HG02938 (cell line): ENCODE measurements around the gene LAMA2.
"Not testable (repeated sequence)": the region's sequence is repeated elsewhere in the genome, so short reads cannot be mapped to it uniquely, and the experiment has no call there.

Experiments used
- ATAC-seq: cut with Tn5 transposase; IDR thresholded peaks from one replicate; pipeline ENCODE4 v1.9.1; 2021; ENCODE audit warnings: mild to moderate bottlenecking, moderate library complexity; ENCODE audit not compliant: unreplicated experiment

The LAMA2 gene

GRCh38 chr6:129115471-129115870 is 232.5 kb downstream of the LAMA2 start:
- ATAC-seq = no peak

GRCh38 chr6:129117355-129117754 is 234.4 kb downstream of the LAMA2 start:
- ATAC-seq = no peak

GRCh38 chr6:129120856-129121638 is 238.1 kb downstream of the LAMA2 start:
- no peak for ATAC-seq

GRCh38 chr6:129124347-129124746 is 241.4 kb downstream of the LAMA2 start:
- ATAC-seq = no peak

GRCh38 chr6:129130106-129130505 is 247.2 kb downstream of the LAMA2 start:
- ATAC-seq = no peak

- ATAC-seq = no peak
These were observed 248.2 kb downstream of the LAMA2 start for GRCh38 chr6:129130959-129131681.

GRCh38 chr6:129133770-129134192 is 250.8 kb downstream of the LAMA2 start:
- ATAC-seq = no peak

- ATAC-seq = no peak
These were observed 251.6 kb downstream of the LAMA2 start for GRCh38 chr6:129134535-129134934.

GRCh38 chr6:129135451-129135850 is 252.5 kb downstream of the LAMA2 start:
- ATAC-seq = no peak

GRCh38 chr6:129136751-129137150 is 253.8 kb downstream of the LAMA2 start:
- ATAC-seq = no peak

GRCh38 chr6:129138739-129139405 is 255.9 kb downstream of the LAMA2 start:
- no peak for ATAC-seq

- ATAC-seq = no peak
These were observed 257.6 kb downstream of the LAMA2 start for GRCh38 chr6:129140526-129140925.

GRCh38 chr6:129141499-129141898 is 258.6 kb downstream of the LAMA2 start:
- no peak for ATAC-seq

- no peak for ATAC-seq
These were observed 264.0 kb downstream of the LAMA2 start for GRCh38 chr6:129146902-129147301.

- no peak for ATAC-seq
These were observed 267.6 kb downstream of the LAMA2 start for GRCh38 chr6:129150507-129150906.

- no peak for ATAC-seq
These were observed 270.3 kb downstream of the LAMA2 start for GRCh38 chr6:129153257-129153656.

- ATAC-seq = not testable (repeated sequence)
These were observed 276.3 kb downstream of the LAMA2 start for GRCh38 chr6:129159242-129159641.

GRCh38 chr6:129162605-129163004 is 279.7 kb downstream of the LAMA2 start:
- ATAC-seq = no peak

- no peak for ATAC-seq
These were observed 280.6 kb downstream of the LAMA2 start for GRCh38 chr6:129163551-129163950.

- no peak for ATAC-seq
These were observed 281.1 kb downstream of the LAMA2 start for GRCh38 chr6:129164032-129164431.

- not testable (repeated sequence) for ATAC-seq
These were observed 289.5 kb downstream of the LAMA2 start for GRCh38 chr6:129172279-129172995.
